Neural progenitor cell (in vitro differentiated cells): ENCODE measurements around the gene SSNA1.

Experiments used
- CTCF ChIP-seq: fragments of 200-600 bp; sonication (generic); IDR thresholded peaks from 2 replicates; pipeline ENCODE4 v1.5.1; 2017; ENCODE audit warnings: antibody characterized with exemption, mild to moderate bottlenecking
- EZH2 ChIP-seq: fragments of 200-600 bp; sonication (generic); IDR thresholded peaks from 2 replicates; pipeline ENCODE4 v1.6.1; 2017; ENCODE audit warnings: antibody characterized with exemption, mild to moderate bottlenecking, moderate library complexity

- no peak for TF ChIP-seq CTCF
- TF ChIP-seq EZH2 = no peak
These were observed 5.9 kb downstream of the SSNA1 start for GRCh38 chr9:137194388-137194787.
